ENCODE results near the gene TRMT44.
"Not testable (repeated sequence)": the region's sequence is repeated elsewhere in the genome, so short reads cannot be mapped to it uniquely, and the experiment has no call there.

The TRMT44 gene

GRCh38 chr4:8469550-8469949 is 29.0 kb downstream of the TRMT44 start:
- DNase-seq (ENCODE audit: low read depth, low spot score) = no peak

- DNase-seq (ENCODE audit: low read depth, low spot score) = no peak
Observed at GRCh38 chr4:8470451-8471024, 30.0 kb downstream of the TRMT44 start.

GRCh38 chr4:8471211-8471875 is 30.8 kb downstream of the TRMT44 start:
- no peak for DNase-seq (ENCODE audit: low read depth, low spot score)

GRCh38 chr4:8472158-8472688 is 31.6 kb downstream of the TRMT44 start:
- DNase-seq (ENCODE audit: low read depth, low spot score) = no peak

GRCh38 chr4:8472689-8473197 is 32.2 kb downstream of the TRMT44 start:
- DNase-seq (ENCODE audit: low read depth, low spot score) = no peak

- no peak for DNase-seq (ENCODE audit: low read depth, low spot score)
Observed at GRCh38 chr4:8473198-8473919, 32.8 kb downstream of the TRMT44 start.

- no peak for DNase-seq (ENCODE audit: low read depth, low spot score)
Observed at GRCh38 chr4:8473920-8474590, 33.5 kb downstream of the TRMT44 start.

GRCh38 chr4:8474856-8475255 is 34.3 kb downstream of the TRMT44 start:
- no peak for DNase-seq (ENCODE audit: low read depth, low spot score)

- DNase-seq (ENCODE audit: low read depth, low spot score) = no peak
Observed at GRCh38 chr4:8475751-8476575, 35.4 kb downstream of the TRMT44 start.

GRCh38 chr4:8477095-8477635 is 36.6 kb downstream of the TRMT44 start:
- DNase-seq (ENCODE audit: low read depth, low spot score) = no peak

GRCh38 chr4:8477676-8478075 is 37.1 kb downstream of the TRMT44 start:
- no peak for DNase-seq (ENCODE audit: low read depth, low spot score)

- DNase-seq (ENCODE audit: low read depth, low spot score) = no peak
Observed at GRCh38 chr4:8478371-8478770, 37.8 kb downstream of the TRMT44 start.

GRCh38 chr4:8478801-8479744 is 38.5 kb downstream of the TRMT44 start:
- DNase-seq (ENCODE audit: low read depth, low spot score) = no peak

- DNase-seq (ENCODE audit: low read depth, low spot score) = no peak
Observed at GRCh38 chr4:8480221-8480620, 39.6 kb downstream of the TRMT44 start.

- DNase-seq (ENCODE audit: low read depth, low spot score) = not testable (repeated sequence)
Observed at GRCh38 chr4:8486643-8487042, 46.1 kb downstream of the TRMT44 start.

GRCh38 chr4:8488791-8489369 is 48.3 kb downstream of the TRMT44 start:
- DNase-seq (ENCODE audit: low read depth, low spot score) = no peak

GRCh38 chr4:8491478-8491877 is 50.9 kb downstream of the TRMT44 start:
- not testable (repeated sequence) for DNase-seq (ENCODE audit: low read depth, low spot score)

GRCh38 chr4:8492174-8492573 is 51.6 kb downstream of the TRMT44 start:
- DNase-seq (ENCODE audit: low read depth, low spot score) = no peak

GRCh38 chr4:8493484-8493883 is 52.9 kb downstream of the TRMT44 start:
- DNase-seq (ENCODE audit: low read depth, low spot score) = no peak
